Testis (tissue), 2 donors: ENCODE results near the gene OTULINL.

Experiments used
- POLR2A ChIP-seq: fragments of 450-650 bp; IDR thresholded peaks from one replicate; pipeline ENCODE4 v1.6.1; 2017; ENCODE audit warnings: antibody characterized with exemption, mild to moderate bottlenecking, moderate library complexity
- TF ChIP-seq, protein P1 (sequence below), 3 experiments: fragments of 450-650 bp in 2 of 3; fragments of 200-600 bp in 1 of 3; sonication (generic) in 1 of 3; IDR thresholded peaks; one replicate each; pipeline ENCODE4 v1.5.1; 2016 to 2019; ENCODE audit warnings: antibody characterized with exemption in 3 of 3, mild to moderate bottlenecking in 2 of 3, moderate library complexity in 1 of 3

DNA sequence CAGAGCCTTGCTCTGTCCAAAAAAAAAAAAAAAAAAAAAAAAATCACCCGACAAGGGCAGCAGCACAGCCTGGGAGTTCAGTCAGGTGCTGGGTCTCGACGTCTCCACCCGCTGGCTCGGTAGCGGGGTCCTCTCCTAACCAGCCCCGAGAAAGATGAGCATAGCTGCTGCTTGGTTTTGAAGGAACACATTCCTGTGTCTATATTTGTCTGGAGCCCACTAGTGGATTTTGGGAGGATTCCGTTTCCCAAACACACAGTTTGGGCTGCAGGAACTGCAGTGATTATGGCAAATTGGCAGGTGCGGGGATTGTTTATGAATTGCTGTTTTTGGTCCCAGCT lies 1.2 kb downstream of the OTULINL start:
- no peak for TF ChIP-seq POLR2A
- TF ChIP-seq, protein P1, sequence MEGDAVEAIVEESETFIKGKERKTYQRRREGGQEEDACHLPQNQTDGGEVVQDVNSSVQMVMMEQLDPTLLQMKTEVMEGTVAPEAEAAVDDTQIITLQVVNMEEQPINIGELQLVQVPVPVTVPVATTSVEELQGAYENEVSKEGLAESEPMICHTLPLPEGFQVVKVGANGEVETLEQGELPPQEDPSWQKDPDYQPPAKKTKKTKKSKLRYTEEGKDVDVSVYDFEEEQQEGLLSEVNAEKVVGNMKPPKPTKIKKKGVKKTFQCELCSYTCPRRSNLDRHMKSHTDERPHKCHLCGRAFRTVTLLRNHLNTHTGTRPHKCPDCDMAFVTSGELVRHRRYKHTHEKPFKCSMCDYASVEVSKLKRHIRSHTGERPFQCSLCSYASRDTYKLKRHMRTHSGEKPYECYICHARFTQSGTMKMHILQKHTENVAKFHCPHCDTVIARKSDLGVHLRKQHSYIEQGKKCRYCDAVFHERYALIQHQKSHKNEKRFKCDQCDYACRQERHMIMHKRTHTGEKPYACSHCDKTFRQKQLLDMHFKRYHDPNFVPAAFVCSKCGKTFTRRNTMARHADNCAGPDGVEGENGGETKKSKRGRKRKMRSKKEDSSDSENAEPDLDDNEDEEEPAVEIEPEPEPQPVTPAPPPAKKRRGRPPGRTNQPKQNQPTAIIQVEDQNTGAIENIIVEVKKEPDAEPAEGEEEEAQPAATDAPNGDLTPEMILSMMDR (IDR thresholded peaks at IDR 0.05), result no peak
